IMR-90 (cell line): Measurements from ENCODE around the gene BTBD10. TPM values are rescaled to one million over a fixed set of nuclear protein-coding genes. Genes with fewer than 3 reads are reported as not detected.
A peak's percentile ranks its signal among the peaks of the same experiment; 100 is the strongest.

ENCODE experiments used
- ATAC-seq: fragments of 200-7000 bp; cut with Tn5 transposase; 2 replicates; pipeline ENCODE4 v1.9.1; 2020; ENCODE audit warnings: low read depth, mild to moderate bottlenecking, moderate library complexity
- BruUV-seq: library from RNA; stranded (reverse); fragments of 400-500 nt; replicated peaks from 2 replicates; lab custom pipeline; 2021; lab: Mats Ljungman, UMichigan
- CTCF ChIA-PET: fragments of 300-600 bp; formaldehyde crosslinking; extraction: SDS; loops from one replicate; lab custom pipeline; 2021; ENCODE audit warnings: antibody characterized with exemption; lab: Yijun Ruan, JAX
- POLR2A ChIA-PET: fragments of 300-600 bp; sonication (Branson Sonifier 250); formaldehyde crosslinking; loops from one replicate; lab custom pipeline; 2022; ENCODE audit warnings: antibody characterized with exemption; ENCODE audit not compliant: unreplicated experiment; lab: Charles Lee
- DNase-seq: peaks from one replicate; pipeline ENCODE4 v3.0.0; 2013
- H2AFZ ChIP-seq: replicated peaks from 2 replicates; pipeline ENCODE3; 2013; ENCODE audit warnings: low read length, mild to moderate bottlenecking; ENCODE audit not compliant: poor library complexity
- H2AK5ac ChIP-seq: 2 replicates; pipeline ENCODE4 v1.6.1; 2013; ENCODE audit warnings: low read depth, low read length, inconsistent platforms
- H2AK9ac ChIP-seq: replicated peaks from 2 replicates; pipeline ENCODE3; 2013; ENCODE audit warnings: mild to moderate bottlenecking, low read depth, low read length, moderate library complexity; ENCODE audit not compliant: poor library complexity
- H2BK120ac ChIP-seq: 2 replicates; pipeline ENCODE4 v1.6.1; 2013; ENCODE audit warnings: low read depth, low read length, inconsistent platforms
- H2BK15ac ChIP-seq: 3 replicates; pipeline ENCODE4 v1.6.1; 2013; ENCODE audit warnings: low read depth, low read length, inconsistent platforms
- H2BK20ac ChIP-seq: 2 replicates; pipeline ENCODE4 v1.6.1; 2013; ENCODE audit warnings: low read depth, mild to moderate bottlenecking, inconsistent platforms, low read length, moderate library complexity
- H2BK5ac ChIP-seq: 2 replicates; pipeline ENCODE4 v1.6.1; 2013; ENCODE audit warnings: mild to moderate bottlenecking, low read depth, low read length, inconsistent platforms; ENCODE audit not compliant: poor library complexity, severe bottlenecking
- H3K14ac ChIP-seq: replicated peaks from 2 replicates; pipeline ENCODE4 v1.6.1; 2013; ENCODE audit warnings: low read depth, low read length, inconsistent platforms
- H3K18ac ChIP-seq: 2 replicates; pipeline ENCODE4 v1.6.1; 2013; ENCODE audit warnings: low read depth, low read length, control low read depth
- H3K23ac ChIP-seq: 2 replicates; pipeline ENCODE4 v1.6.1; 2013; ENCODE audit warnings: low read depth, low read length, inconsistent platforms
- H3K27ac ChIP-seq: 2 replicates; pipeline ENCODE4 v1.5.1; 2013; ENCODE audit warnings: mild to moderate bottlenecking, control low read depth, low read length; ENCODE audit not compliant: insufficient read depth
- H3K27me3 ChIP-seq: 2 replicates; pipeline ENCODE4 v1.6.1; 2013; ENCODE audit warnings: low read length; ENCODE audit not compliant: control insufficient read depth, insufficient read depth
- H3K36me3 ChIP-seq: 2 replicates; pipeline ENCODE4 v1.6.1; 2013; ENCODE audit warnings: low read length, mixed read lengths; ENCODE audit not compliant: control insufficient read depth, insufficient read depth
- H3K4ac ChIP-seq: 2 replicates; pipeline ENCODE4 v1.6.1; 2013; ENCODE audit warnings: low read depth, low read length, inconsistent platforms
- H3K4me1 ChIP-seq: 2 replicates; pipeline ENCODE4 v1.6.1; 2013; ENCODE audit warnings: low read length, mixed read lengths; ENCODE audit not compliant: control insufficient read depth, insufficient read depth
- H3K4me2 ChIP-seq: 2 replicates; pipeline ENCODE4 v1.6.1; 2013; ENCODE audit warnings: low read depth, mild to moderate bottlenecking, control low read depth, low read length, moderate library complexity
- H3K4me3 ChIP-seq: 2 replicates; pipeline ENCODE4 v1.5.1; 2013; ENCODE audit warnings: low read depth, mild to moderate bottlenecking, control low read depth, low read length, moderate library complexity; ENCODE audit not compliant: insufficient read depth
- H3K56ac ChIP-seq: 2 replicates; pipeline ENCODE4 v1.6.1; 2013; ENCODE audit warnings: low read length, inconsistent platforms; ENCODE audit not compliant: insufficient read depth; ENCODE audit errors: extremely low read depth
- H3K79me1 ChIP-seq, 2 experiments: 2 replicates each; pipeline ENCODE4 v1.6.1; 2013; ENCODE audit warnings: low read length in 2 of 2, inconsistent platforms in 1 of 2, low read depth in 1 of 2
- H3K9ac ChIP-seq: 2 replicates; pipeline ENCODE4 v1.6.1; 2013; ENCODE audit warnings: low read depth, low read length, control low read depth
- H3K9me1 ChIP-seq: 2 replicates; pipeline ENCODE4 v1.6.1; 2013; ENCODE audit warnings: low read length, inconsistent platforms; ENCODE audit not compliant: insufficient read depth
- H3K9me3 ChIP-seq: 2 replicates; pipeline ENCODE4 v1.6.1; 2013; ENCODE audit warnings: low read length; ENCODE audit not compliant: control insufficient read depth, insufficient read depth
- H4K20me1 ChIP-seq: 2 replicates; pipeline ENCODE4 v1.6.1; 2013; ENCODE audit warnings: low read length, inconsistent platforms; ENCODE audit not compliant: insufficient read depth
- H4K5ac ChIP-seq: 2 replicates; pipeline ENCODE4 v1.6.1; 2013; ENCODE audit warnings: mild to moderate bottlenecking, low read depth, low read length, control low read depth
- H4K8ac ChIP-seq, 2 experiments: 2 replicates each; pipeline ENCODE4 v1.6.1; 2013; ENCODE audit warnings: low read depth in 2 of 2, low read length in 2 of 2, control low read depth in 1 of 2, inconsistent platforms in 1 of 2
- H4K91ac ChIP-seq: 2 replicates; pipeline ENCODE4 v1.6.1; 2013; ENCODE audit warnings: low read depth, low read length, inconsistent platforms; ENCODE audit not compliant: insufficient read depth
- BHLHE40 ChIP-seq: fragments of 150-350 bp; IDR thresholded peaks from 2 replicates; pipeline ENCODE4 v1.6.1; 2016; ENCODE audit warnings: mild to moderate bottlenecking, low read depth, low read length
- CTCF ChIP-seq: conservative IDR thresholded peaks from 2 replicates; pipeline ENCODE4 v1.5.1; 2012; ENCODE audit warnings: mild to moderate bottlenecking, low read depth, low read length, improper control_type of control experiment
- POLR2A ChIP-seq: IDR thresholded peaks from 2 replicates; pipeline ENCODE4 v1.6.1; 2012; ENCODE audit warnings: mild to moderate bottlenecking, low read depth, low read length
- RAD21 ChIP-seq: IDR thresholded peaks from 2 replicates; pipeline ENCODE4 v1.6.1; 2012; ENCODE audit warnings: low read length, improper control_type of control experiment
- SMC3 ChIP-seq: fragments of 150-350 bp; IDR thresholded peaks from 2 replicates; pipeline ENCODE4 v1.6.1; 2016; ENCODE audit warnings: low read depth, mild to moderate bottlenecking, antibody characterized with exemption, low read length, moderate library complexity
- WGBS, 2 experiments: methylation state at CpG; one replicate each; pipeline versions ENCODE4 v1.1.5 to v1.1.7; 2013; ENCODE audit warnings: missing lambda C conversion rate in 2 of 2; ENCODE audit not compliant: insufficient read length in 1 of 2; ENCODE audit errors: extremely low coverage in 2 of 2; 5-methylcytosine and 5-hydroxymethylcytosine counted together
- dilution Hi-C: fragments of 300-500 bp; cut with HindIII; formaldehyde crosslinking; loops from one replicate; pipeline ENCODE4 v1.14.3; 2018; ENCODE audit warnings: low sequenced_read_pairs; ENCODE audit not compliant: unreplicated experiment
- in situ Hi-C: fragments of 300-500 bp; cut with MboI; formaldehyde crosslinking; loops from 3 replicates; pipeline ENCODE4 v1.14.3; 2019; ENCODE audit warnings: low sequenced_read_pairs, inconsistent platforms, mixed read lengths
- intact Hi-C: fragments of 100-400 bp; cut with micrococcal nuclease; formaldehyde crosslinking; loops from 2 replicates; pipeline ENCODE4 v1.10.0; 2022
- polyA plus RNA-seq, 3 experiments: library from polyadenylated mRNA; depleted of rRNA; stranded (reverse); fragments of >200 nt; gene quantifications; 2 replicates each; pipeline ENCODE4 v1.2.3, GENCODE V29; 2012; ENCODE audit warnings: low replicate concordance in 1 of 3
- total RNA-seq: library from RNA; depleted of rRNA; stranded (reverse); fragments of >200 nt; gene quantifications from 2 replicates; pipeline ENCODE4 v1.2.3, GENCODE V29; 2012

The BTBD10 gene
- total and polyA plus RNA-seq, 2 of the 4 experiments (the other 2 are of a cell fraction) = 32.5 to 59.9 TPM

- no peak overlapping the region for H4K91ac ChIP-seq
- peak; percentile 55 for DNase-seq
- H3K36me3 ChIP-seq = no peaks in the 10 kb centered on the region
Measured at GRCh38 chr11:13465909-13466371, 2.9 kb upstream of the BTBD10 start.

More at GRCh38 chr11:13465909-13466371, 2.9 kb upstream of the BTBD10 start:
- H3K27ac ChIP-seq = no peak overlapping the region
- H3K9me1 ChIP-seq = no peaks in the 10 kb centered on the region
- in situ Hi-C loops = no loop called here
- H3K4ac ChIP-seq = no peak overlapping the region
- no peaks in the 10 kb centered on the region; the same call in 1 of the 2 replicates for H3K9me3 ChIP-seq
- ATAC-seq = no peak
- H2BK15ac ChIP-seq = no peak overlapping the region
- dilution Hi-C loops = no loop called here
- H2BK120ac ChIP-seq = no peak overlapping the region
- CTCF ChIA-PET = interaction anchor here (0.9 to 1.2 kb wide), 2 partner anchors 21 to 80 kb away, joined by 3 read pairs; no protein-coding TSS in a partner anchor
- no peak overlapping the region for H3K9ac ChIP-seq
- peaks cover 4 to 22% of the 10 kb centered on the region in 2 experiments; a peak in 3 of 4 replicates for H3K79me1 ChIP-seq
- no peak overlapping the region for H2BK5ac ChIP-seq
- peaks cover 17% of the 10 kb centered on the region for H3K27me3 ChIP-seq
- BruUV-seq = no TSS peak
- intact Hi-C loops = loop anchor here (10.0 kb wide), 1 partner anchor 191 kb away; the partner anchor contains the start of gene BMAL1
- H2AK9ac ChIP-seq = no peak overlapping the region
- H3K4me3 ChIP-seq = no peak overlapping the region
- H3K4me1 ChIP-seq = peaks cover 3% of the 10 kb centered on the region
- H3K14ac ChIP-seq = no peak overlapping the region
- H3K56ac ChIP-seq = no peak overlapping the region
- no peak overlapping the region for H2AK5ac ChIP-seq
- POLR2A ChIA-PET = no interaction called here
- peak overlapping the region; percentile 53; the same call in 1 of the 2 replicates for H3K4me2 ChIP-seq
- TF ChIP-seq CTCF (peak; percentile 65), POLR2A (no peak), SMC3 (peak; percentile 37; the same call in 1 of the 2 replicates), BHLHE40 (peak; percentile 46; the same call in 1 of the 2 replicates), RAD21 (peak; percentile 44; the same call in 1 of the 2 replicates)
- no peak overlapping the region for H2BK20ac ChIP-seq
- no peaks in the 10 kb centered on the region for H4K20me1 ChIP-seq
- H4K8ac ChIP-seq = no peak overlapping the region
- H2AFZ ChIP-seq = peak overlapping the region; percentile 65
- no peak overlapping the region for H4K5ac ChIP-seq
- no peak overlapping the region for H3K23ac ChIP-seq
- no CpG with 5 or more reads among the region's 6 CpGs for WGBS, 2 experiments
- no peak overlapping the region for H3K18ac ChIP-seq
